Measurements from ENCODE around the gene GALNT10.
A peak's percentile ranks its signal among the peaks of the same experiment; 100 is the strongest.
"Not testable (repeated sequence)": the region's sequence is repeated elsewhere in the genome, so short reads cannot be mapped to it uniquely, and the experiment has no call there.

Gene GALNT10, protein sequence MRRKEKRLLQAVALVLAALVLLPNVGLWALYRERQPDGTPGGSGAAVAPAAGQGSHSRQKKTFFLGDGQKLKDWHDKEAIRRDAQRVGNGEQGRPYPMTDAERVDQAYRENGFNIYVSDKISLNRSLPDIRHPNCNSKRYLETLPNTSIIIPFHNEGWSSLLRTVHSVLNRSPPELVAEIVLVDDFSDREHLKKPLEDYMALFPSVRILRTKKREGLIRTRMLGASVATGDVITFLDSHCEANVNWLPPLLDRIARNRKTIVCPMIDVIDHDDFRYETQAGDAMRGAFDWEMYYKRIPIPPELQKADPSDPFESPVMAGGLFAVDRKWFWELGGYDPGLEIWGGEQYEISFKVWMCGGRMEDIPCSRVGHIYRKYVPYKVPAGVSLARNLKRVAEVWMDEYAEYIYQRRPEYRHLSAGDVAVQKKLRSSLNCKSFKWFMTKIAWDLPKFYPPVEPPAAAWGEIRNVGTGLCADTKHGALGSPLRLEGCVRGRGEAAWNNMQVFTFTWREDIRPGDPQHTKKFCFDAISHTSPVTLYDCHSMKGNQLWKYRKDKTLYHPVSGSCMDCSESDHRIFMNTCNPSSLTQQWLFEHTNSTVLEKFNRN

GRCh38 chr5:154190595-154191304 is at the start of gene GALNT10:
Gene GALNT10, plus strand, starts transcription at chr5:154190733. Its CDS starts 134 bp downstream, at chr5:154190867.
- peak; percentile 81 for DNase-seq

DNA sequence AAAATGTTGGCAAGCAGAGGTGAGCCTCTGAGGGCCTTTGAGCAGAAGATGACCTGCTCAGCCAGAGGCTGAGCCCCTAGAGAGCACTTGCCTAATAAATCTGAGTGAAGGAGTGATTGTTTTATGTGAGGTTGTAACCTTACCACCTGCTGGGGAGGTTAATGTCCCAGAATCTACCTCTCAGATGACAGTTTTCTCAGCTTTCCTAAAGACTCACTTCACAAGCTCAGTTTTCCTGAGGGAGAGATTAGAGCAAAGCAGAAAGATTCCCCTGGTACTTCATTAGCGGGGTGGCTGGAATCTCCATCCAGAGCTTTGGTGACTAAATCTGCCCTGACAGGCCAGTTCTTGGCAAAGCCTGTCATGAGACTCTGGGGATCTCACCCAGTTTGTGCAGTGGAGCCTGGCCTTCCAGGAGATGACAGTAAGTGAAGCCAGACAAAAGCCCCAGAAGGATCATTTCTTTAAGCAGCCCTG is 48.8 kb upstream of the GALNT10 start:
- no peak for DNase-seq

DNA sequence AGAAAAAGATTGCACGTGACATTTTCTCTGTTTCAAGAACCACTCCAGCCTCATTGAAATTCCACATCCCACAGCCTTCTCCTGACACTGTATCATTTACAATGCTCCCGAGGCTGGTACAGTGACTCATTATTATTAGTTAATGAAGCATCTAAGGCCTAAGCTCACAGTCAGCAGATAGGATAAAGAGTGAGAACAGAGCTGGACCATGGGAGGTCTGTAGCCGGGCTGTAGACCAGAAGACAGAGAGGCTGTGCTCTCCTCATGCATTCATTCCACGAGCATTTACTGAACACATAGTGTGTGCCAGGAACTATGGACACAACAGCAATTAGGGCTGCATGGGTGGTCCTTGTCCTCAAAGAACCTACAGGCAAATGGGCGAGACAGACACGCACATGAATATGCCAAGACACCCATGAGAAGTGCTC is 47.3 kb upstream of the GALNT10 start:
- no peak for DNase-seq

- DNase-seq = no peak
Measured at GRCh38 chr5:154145268-154145667, 45.3 kb upstream of the GALNT10 start.

DNA sequence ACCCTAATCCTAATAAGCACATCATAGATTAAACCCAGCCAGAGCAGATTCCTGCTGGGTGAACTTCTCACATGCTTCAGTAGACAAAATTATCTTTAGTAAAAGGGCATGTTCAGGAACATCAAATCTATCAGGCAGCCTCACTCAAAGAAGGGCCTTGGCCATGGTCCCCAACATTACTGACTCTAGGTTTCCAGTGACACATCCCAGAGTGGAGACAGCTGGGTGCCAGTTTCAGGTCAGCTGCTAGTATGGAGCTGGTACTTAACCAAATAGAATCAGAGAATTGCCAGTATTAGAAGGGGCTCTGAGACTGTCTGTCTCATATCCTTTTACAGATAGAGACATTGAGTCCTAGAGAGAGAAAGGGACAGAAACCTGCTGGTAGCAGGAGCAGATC is 44.1 kb upstream of the GALNT10 start:
- DNase-seq = no peak

- DNase-seq = no peak
Measured at GRCh38 chr5:154147666-154148065, 42.9 kb upstream of the GALNT10 start.

GRCh38 chr5:154150471-154150870 is 40.1 kb upstream of the GALNT10 start:
- not testable (repeated sequence) for DNase-seq

- no peak for DNase-seq
Measured at GRCh38 chr5:154157483-154158378, 32.8 kb upstream of the GALNT10 start.

- no peak for DNase-seq
Measured at GRCh38 chr5:154158379-154158737, 32.2 kb upstream of the GALNT10 start.

- no peak for DNase-seq
Measured at GRCh38 chr5:154159343-154159742, 31.2 kb upstream of the GALNT10 start.

GRCh38 chr5:154162539-154163151 is 27.9 kb upstream of the GALNT10 start:
- DNase-seq = peak; percentile 86

- DNase-seq = peak; percentile 38
Measured at GRCh38 chr5:154163327-154164248, 26.9 kb upstream of the GALNT10 start.

GRCh38 chr5:154164249-154164581 is 26.3 kb upstream of the GALNT10 start:
- no peak for DNase-seq

GRCh38 chr5:154165886-154166285 is 24.6 kb upstream of the GALNT10 start:
- DNase-seq = no peak

- DNase-seq = no peak
Measured at GRCh38 chr5:154166901-154167791, 23.4 kb upstream of the GALNT10 start.

DNA sequence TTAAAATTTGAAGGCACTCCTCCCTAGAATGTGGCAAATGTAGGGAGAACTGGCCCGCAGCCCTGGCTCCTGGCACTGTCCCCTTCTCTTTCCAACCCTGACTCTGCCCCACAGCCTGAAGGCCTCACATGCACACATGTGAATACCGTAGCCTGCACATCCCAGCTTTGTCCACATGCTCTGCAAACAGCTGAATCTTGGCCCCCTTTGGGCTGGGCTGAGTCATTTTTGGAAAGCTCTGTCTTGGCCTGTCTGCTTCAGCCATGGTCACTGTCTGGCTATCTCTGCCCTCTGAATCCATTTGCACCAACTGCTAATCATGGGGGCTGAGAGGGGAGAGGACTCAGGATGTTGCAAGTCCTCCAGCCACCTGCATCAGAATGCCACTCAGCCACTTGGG is 22.1 kb upstream of the GALNT10 start:
- peak; percentile 74 for DNase-seq

DNA sequence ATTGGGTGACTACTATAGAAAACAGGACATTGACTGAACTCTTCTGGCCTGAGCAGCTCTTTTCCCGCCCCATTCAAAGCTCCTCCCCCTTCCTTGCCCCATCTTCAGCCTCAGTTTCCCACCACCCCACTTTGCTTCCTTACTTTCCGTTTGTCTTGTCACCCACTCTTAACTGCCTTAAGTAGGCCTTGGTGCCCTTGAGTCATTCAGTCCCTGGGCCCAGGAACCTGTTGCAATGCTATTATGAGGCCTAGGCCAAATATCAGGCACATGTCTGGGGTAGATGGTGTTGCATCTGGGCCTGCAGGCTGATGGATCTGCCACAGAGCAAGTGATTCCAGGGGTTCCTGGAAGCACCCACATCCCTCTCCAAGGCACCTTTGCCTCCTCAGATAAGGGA is 17.7 kb upstream of the GALNT10 start:
- no peak for DNase-seq

GRCh38 chr5:154174091-154174490 is 16.4 kb upstream of the GALNT10 start:
- DNase-seq = no peak

DNA sequence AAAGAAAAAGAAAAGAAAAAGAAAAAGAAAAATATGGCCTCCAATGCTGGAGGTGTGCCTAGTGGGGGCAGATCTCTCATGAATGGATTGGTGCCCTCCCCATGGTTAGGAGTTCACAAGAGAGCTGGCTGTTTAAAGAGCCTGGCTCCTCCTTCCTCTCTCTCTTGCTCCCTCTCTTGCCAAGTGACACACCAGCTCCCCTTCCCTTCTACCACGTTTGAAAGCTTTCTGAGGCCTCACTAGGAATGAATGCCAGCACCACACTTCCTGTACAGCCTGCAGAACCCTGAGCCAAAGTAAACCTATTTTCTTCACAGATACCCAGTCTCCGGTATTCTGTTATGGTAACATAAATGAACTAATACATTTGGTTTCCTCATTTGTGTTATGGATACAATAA is 14.4 kb upstream of the GALNT10 start:
- DNase-seq = peak; percentile 56

DNA sequence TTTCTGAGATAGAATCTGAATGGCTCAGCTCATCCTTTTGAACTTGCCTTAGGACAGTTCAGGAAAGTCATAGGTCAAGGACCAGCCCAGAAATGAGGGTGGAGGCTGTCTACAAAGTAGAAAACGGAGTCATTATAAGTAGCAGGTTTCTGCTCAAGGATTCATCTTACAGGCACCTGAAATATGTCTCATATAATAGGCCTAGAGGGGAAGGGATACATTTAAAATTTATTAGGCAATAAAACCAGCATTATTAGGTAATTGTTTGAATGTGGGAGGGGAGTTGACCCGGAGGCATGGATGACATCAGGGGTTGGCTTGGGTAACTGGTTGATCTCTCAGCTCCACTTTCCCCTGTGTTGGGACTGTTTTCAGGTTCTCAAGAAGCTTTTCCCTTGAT is 11.9 kb upstream of the GALNT10 start:
- no peak for DNase-seq

Data from femur (tissue), 1 donor.